Keratinocyte (primary cell): ENCODE measurements around the gene LAMB4. TPM values are rescaled to one million over a fixed set of nuclear protein-coding genes. Genes with fewer than 3 reads are reported as not detected.

Source experiments
- DNase-seq: peaks from one replicate; pipeline ENCODE4 v3.0.0-alpha.2; 2011; ENCODE audit warnings: low read depth, missing footprints, low spot score
- FAIRE-seq: peaks from 2 replicates; lab custom pipeline; 2011; peaks lifted over from hg19 to GRCh38; lab: Jason Lieb, UNC
- H2AFZ ChIP-seq: 2 replicates; pipeline ENCODE4 v1.6.0; 2012; ENCODE audit warnings: low read length, control low read depth, inconsistent platforms; ENCODE audit not compliant: control insufficient read depth
- H3K27ac ChIP-seq: 2 replicates; pipeline ENCODE4 v1.5.1; 2011; ENCODE audit warnings: low read length; ENCODE audit not compliant: control insufficient read depth, insufficient read depth
- H3K27me3 ChIP-seq: 3 replicates; pipeline ENCODE4 v1.6.0; 2011; ENCODE audit warnings: low read length; ENCODE audit not compliant: control insufficient read depth, insufficient read depth; ENCODE audit errors: extremely low read depth
- H3K36me3 ChIP-seq, 2 experiments: 2 replicates in 1 of 2; 3 replicates in 1 of 2; pipeline ENCODE4 v1.5.1; 2011; ENCODE audit warnings: low read length in 2 of 2, mild to moderate bottlenecking in 1 of 2; ENCODE audit not compliant: control insufficient read depth in 2 of 2, insufficient read depth in 2 of 2; ENCODE audit errors: extremely low read depth in 1 of 2
- H3K4me1 ChIP-seq: 3 replicates; pipeline ENCODE4 v1.5.1; 2011; ENCODE audit warnings: low read length; ENCODE audit not compliant: control insufficient read depth, insufficient read depth; ENCODE audit errors: extremely low read depth
- H3K4me2 ChIP-seq: 3 replicates; pipeline ENCODE4 v1.6.0; 2011; ENCODE audit warnings: low read depth, low read length; ENCODE audit not compliant: control insufficient read depth, insufficient read depth; ENCODE audit errors: extremely low read depth
- H3K4me3 ChIP-seq, 3 experiments: fragments of 200-600 bp in 1 of 3; sonication (generic) in 1 of 3; 2 replicates in 2 of 3; 3 replicates in 1 of 3; pipeline ENCODE4 v1.5.1; 2011 to 2016; ENCODE audit warnings: low read length in 3 of 3, mild to moderate bottlenecking in 3 of 3, control low read depth in 2 of 3, inconsistent platforms in 1 of 3, low read depth in 1 of 3, mixed read lengths in 1 of 3, mixed run types in 1 of 3, moderate library complexity in 1 of 3; ENCODE audit not compliant: control insufficient read depth in 2 of 3, insufficient read depth in 2 of 3; ENCODE audit errors: extremely low read depth in 1 of 3
- H3K79me2 ChIP-seq: 2 replicates; pipeline ENCODE4 v1.6.0; 2012; ENCODE audit warnings: low read length; ENCODE audit not compliant: control insufficient read depth, insufficient read depth
- H3K9ac ChIP-seq: 3 replicates; pipeline ENCODE4 v1.6.0; 2011; ENCODE audit warnings: low read length; ENCODE audit not compliant: control insufficient read depth, insufficient read depth; ENCODE audit errors: extremely low read depth
- H3K9me1 ChIP-seq: 3 replicates; pipeline ENCODE4 v1.6.0; 2011; ENCODE audit warnings: low read length; ENCODE audit not compliant: control insufficient read depth, insufficient read depth; ENCODE audit errors: extremely low read depth
- H3K9me3 ChIP-seq: 2 replicates; pipeline ENCODE4 v1.5.1; 2012; ENCODE audit warnings: low read depth, low read length; ENCODE audit not compliant: control insufficient read depth
- H4K20me1 ChIP-seq: 3 replicates; pipeline ENCODE4 v1.6.0; 2011; ENCODE audit warnings: low read length; ENCODE audit not compliant: control insufficient read depth, insufficient read depth; ENCODE audit errors: extremely low read depth
- CTCF ChIP-seq, 3 experiments: IDR thresholded peaks in 1 of 3; conservative IDR thresholded peaks in 1 of 3; optimal IDR thresholded peaks in 1 of 3; 2 replicates in 2 of 3; 3 replicates in 1 of 3; pipeline versions ENCODE3 to v1.5.1; 2011; ENCODE audit warnings: low read length in 3 of 3, mild to moderate bottlenecking in 3 of 3, moderate library complexity in 2 of 3, control low read depth in 1 of 3, inconsistent platforms in 1 of 3; ENCODE audit not compliant: insufficient read depth in 2 of 3; ENCODE audit errors: extremely low read depth in 1 of 3
- EZH2 ChIP-seq: IDR thresholded peaks from one replicate; pipeline ENCODE4 v1.6.1; 2012; ENCODE audit warnings: inconsistent platforms, mild to moderate bottlenecking, low read length, moderate library complexity
- dilution Hi-C: fragments of 300-500 bp; cut with MboI; formaldehyde crosslinking; loops from one replicate; pipeline ENCODE4 v1.7.0; 2020; ENCODE audit warnings: low sequenced_read_pairs; ENCODE audit not compliant: extremely low pct_ligation_motif_present
- polyA plus RNA-seq, 5 experiments: library from polyadenylated mRNA; depleted of rRNA in 3 of 5; stranded (reverse) in 3 of 5; stranded (forward) in 1 of 5; unstranded in 1 of 5; fragments of >200 nt; gene quantifications; 1 replicate in 1 of 5; 2 replicates in 3 of 5; 3 replicates in 1 of 5; pipeline versions ENCODE4 v1.2.1 to v1.2.3, GENCODE V29; 2011 to 2012; ENCODE audit warnings: missing spikeins in 2 of 5, low read depth in 1 of 5, low replicate concordance in 1 of 5

The LAMB4 gene
- polyA plus RNA-seq, 1 donor (not counting 4 experiments of a cell fraction or from before 2014, with no cell fraction given): 3.7 TPM

- H3K9me3 ChIP-seq: no peaks in the 10 kb centered on the region
- H3K9me1 ChIP-seq: no peaks in the 10 kb centered on the region
- no peak overlapping the region for H3K4me3 ChIP-seq
- dilution Hi-C loops: no loop called here
- FAIRE-seq: no peak
- H3K27ac ChIP-seq: no peak overlapping the region
- H3K27me3 ChIP-seq: no peaks in the 10 kb centered on the region
- H3K4me1 ChIP-seq: peaks cover 15% of the 10 kb centered on the region
- H4K20me1 ChIP-seq: no peaks in the 10 kb centered on the region
- H3K4me2 ChIP-seq: no peak overlapping the region
- no peaks in the 10 kb centered on the region for H3K79me2 ChIP-seq
- H3K36me3 ChIP-seq: no peaks in the 10 kb centered on the region
- no peak overlapping the region for H2AFZ ChIP-seq
- no peak for DNase-seq
- H3K9ac ChIP-seq: no peak overlapping the region
- no peak for TF ChIP-seq CTCF (optimal IDR thresholded peaks at IDR 0.05 in 1 of 3, IDR thresholded peaks at IDR 0.05 in 1 of 3, conservative IDR thresholded peaks at IDR 0.05 in 1 of 3; ENCODE audit: extremely low read depth in 1 of 3, insufficient read depth in 2 of 3, low read length in 3 of 3)
- TF ChIP-seq EZH2: no peak
Observed at GRCh38 chr7:108076156-108076555, 54.0 kb downstream of the LAMB4 start.

GRCh38 chr7:108073305-108074070, 56.7 kb downstream of the LAMB4 start:
- H3K4me2 ChIP-seq: no peak overlapping the region
- H3K27ac ChIP-seq: no peak overlapping the region
- H3K9ac ChIP-seq: no peak overlapping the region
- H3K36me3 ChIP-seq: no peaks in the 10 kb centered on the region
- no peak overlapping the region for H2AFZ ChIP-seq
- no peaks in the 10 kb centered on the region for H3K9me1 ChIP-seq
- no peaks in the 10 kb centered on the region for H3K9me3 ChIP-seq
- H4K20me1 ChIP-seq: no peaks in the 10 kb centered on the region
- peaks cover 7% of the 10 kb centered on the region for H3K4me1 ChIP-seq
- no peak overlapping the region for H3K4me3 ChIP-seq
- H3K27me3 ChIP-seq: no peaks in the 10 kb centered on the region
- FAIRE-seq: no peak
- H3K79me2 ChIP-seq: no peaks in the 10 kb centered on the region
- TF ChIP-seq EZH2 (no peak), CTCF (optimal IDR thresholded peaks at IDR 0.05 in 1 of 3, IDR thresholded peaks at IDR 0.05 in 1 of 3, conservative IDR thresholded peaks at IDR 0.05 in 1 of 3; ENCODE audit: extremely low read depth in 1 of 3, insufficient read depth in 2 of 3, low read length in 3 of 3) (no peak)
- dilution Hi-C loops: no loop called here
- no peak for DNase-seq
